AG09309 (cell line): ENCODE data around the gene MRPL23.

Experiments
- DNase-seq: peaks from one replicate; pipeline ENCODE4 v3.0.0-alpha.2; 2010; ENCODE audit warnings: low read depth
- H3K4me3 ChIP-seq: 2 replicates; pipeline ENCODE4 v1.5.1; 2011; ENCODE audit warnings: mild to moderate bottlenecking, low read depth, low read length, moderate library complexity; ENCODE audit not compliant: control insufficient read depth
- TF ChIP-seq, protein P1 (sequence below): IDR thresholded peaks from 2 replicates; pipeline ENCODE4 v1.5.1; 2011; ENCODE audit warnings: mild to moderate bottlenecking, low read depth, low read length, inconsistent platforms; ENCODE audit not compliant: insufficient read depth, control insufficient read depth; ENCODE audit errors: missing control alignments

Gene MRPL23

DNA sequence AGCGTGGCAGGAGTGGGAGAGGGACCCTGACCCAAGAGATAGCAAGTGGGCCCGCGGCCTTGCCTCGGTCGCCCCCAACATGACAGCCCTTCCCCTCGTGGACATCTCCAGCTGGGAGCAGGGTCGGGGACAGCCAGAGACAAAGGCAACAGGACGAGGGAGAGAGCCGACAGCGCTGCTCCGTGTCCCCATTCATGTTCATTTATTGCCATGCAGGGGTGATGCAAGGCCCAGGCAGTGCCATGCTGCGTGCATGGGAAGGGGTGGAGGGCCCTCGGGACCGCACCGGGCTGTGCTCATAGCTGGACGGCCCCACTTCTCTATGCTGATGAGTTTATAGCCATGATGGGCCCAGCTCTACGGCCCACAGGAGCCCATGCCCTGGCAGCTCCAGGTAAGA lies 12.7 kb downstream of the MRPL23 start:
- H3K4me3 ChIP-seq = no peak overlapping the region
- TF ChIP-seq, protein P1, sequence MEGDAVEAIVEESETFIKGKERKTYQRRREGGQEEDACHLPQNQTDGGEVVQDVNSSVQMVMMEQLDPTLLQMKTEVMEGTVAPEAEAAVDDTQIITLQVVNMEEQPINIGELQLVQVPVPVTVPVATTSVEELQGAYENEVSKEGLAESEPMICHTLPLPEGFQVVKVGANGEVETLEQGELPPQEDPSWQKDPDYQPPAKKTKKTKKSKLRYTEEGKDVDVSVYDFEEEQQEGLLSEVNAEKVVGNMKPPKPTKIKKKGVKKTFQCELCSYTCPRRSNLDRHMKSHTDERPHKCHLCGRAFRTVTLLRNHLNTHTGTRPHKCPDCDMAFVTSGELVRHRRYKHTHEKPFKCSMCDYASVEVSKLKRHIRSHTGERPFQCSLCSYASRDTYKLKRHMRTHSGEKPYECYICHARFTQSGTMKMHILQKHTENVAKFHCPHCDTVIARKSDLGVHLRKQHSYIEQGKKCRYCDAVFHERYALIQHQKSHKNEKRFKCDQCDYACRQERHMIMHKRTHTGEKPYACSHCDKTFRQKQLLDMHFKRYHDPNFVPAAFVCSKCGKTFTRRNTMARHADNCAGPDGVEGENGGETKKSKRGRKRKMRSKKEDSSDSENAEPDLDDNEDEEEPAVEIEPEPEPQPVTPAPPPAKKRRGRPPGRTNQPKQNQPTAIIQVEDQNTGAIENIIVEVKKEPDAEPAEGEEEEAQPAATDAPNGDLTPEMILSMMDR = no peak
- DNase-seq = no peak

DNA sequence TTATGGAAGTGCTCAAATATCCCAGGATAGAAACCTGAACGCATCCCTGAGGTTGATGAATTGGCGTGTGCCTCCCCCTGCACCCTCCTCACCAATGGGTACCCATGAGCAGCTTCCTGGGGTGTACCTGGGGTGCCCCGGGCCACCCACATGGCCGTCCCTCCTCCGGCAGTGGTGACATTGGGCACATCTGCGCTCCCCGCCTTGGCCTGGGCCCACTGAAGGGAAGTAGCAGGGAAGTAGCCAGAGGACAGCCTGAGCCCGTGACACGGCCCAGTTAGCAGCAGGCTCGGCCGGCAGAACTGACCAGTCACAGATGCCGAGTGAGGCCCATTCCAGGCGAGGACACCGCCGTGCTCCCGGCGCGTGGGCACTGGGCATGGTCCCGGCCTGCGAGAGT lies 16.7 kb downstream of the MRPL23 start:
- DNase-seq = no peak

DNA sequence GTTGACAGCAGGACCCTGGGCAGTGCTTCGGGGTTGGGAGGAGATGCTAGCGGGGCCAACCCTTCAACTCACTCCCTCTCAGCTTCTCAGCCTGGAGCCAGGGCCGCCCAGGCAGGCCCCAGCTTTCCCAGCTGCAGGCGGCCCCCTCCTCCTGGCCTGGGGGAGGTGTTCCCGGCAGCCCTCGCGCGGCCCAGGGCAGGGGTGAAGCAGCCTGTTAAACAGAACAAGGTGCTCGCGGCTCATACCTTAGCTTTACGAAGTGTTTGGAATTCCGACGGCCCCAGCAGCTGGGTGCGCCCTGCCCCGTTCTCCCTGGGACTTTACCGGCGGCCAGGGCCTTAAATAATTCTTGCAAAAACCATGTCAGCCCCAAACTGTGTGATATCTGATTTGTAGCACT lies 17.2 kb downstream of the MRPL23 start:
- TF ChIP-seq, protein P1 = no peak
- DNase-seq = no peak
- no peak overlapping the region for H3K4me3 ChIP-seq

More for the DNA sequence above, 16.7 kb downstream of the MRPL23 start:
- H3K4me3 ChIP-seq = no peak overlapping the region
- TF ChIP-seq, protein P1 = no peak

DNA sequence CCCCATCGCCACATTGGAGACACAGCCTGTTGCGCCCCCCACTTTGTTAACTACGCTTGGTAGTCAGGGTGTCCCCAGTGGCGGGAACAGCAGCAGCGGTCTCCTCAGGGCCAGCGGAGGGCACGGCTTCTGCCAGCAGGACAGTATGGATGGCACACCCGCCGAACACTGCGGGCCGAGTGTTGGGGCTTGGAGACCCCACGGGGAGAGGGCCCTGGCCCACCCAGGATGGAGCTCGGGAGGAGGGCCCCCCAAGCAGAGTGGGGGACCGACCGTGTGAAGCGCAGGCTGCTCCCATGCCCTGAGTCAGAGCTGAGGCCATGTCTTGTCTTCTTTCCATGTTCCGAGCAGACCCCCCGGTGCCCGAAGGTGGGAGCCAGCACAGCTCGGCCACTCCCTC lies 17.8 kb downstream of the MRPL23 start:
- DNase-seq = no peak
- no peak overlapping the region for H3K4me3 ChIP-seq
- TF ChIP-seq, protein P1 = no peak

DNA sequence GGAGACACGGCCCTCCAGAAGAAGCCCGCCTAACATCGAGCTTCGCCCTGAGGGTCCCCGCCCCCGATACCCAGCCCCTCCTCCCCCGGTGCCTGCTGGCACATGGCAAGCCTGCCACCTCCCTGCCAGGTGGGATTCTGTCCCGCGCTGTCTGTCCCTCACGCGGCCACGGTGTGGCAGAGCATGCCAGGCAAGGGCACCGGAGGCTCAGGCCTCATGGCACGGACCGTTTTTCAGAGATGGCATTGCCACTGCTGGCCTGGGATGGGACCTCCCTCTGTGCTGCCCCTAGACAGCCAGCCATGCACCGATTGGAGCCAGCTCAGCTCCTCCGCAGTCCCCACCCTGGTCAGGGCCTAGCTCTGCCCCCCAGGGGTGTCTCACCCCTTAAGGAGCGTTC lies 19.4 kb downstream of the MRPL23 start:
- DNase-seq = no peak
- TF ChIP-seq, protein P1 = no peak
- no peak overlapping the region for H3K4me3 ChIP-seq

DNA sequence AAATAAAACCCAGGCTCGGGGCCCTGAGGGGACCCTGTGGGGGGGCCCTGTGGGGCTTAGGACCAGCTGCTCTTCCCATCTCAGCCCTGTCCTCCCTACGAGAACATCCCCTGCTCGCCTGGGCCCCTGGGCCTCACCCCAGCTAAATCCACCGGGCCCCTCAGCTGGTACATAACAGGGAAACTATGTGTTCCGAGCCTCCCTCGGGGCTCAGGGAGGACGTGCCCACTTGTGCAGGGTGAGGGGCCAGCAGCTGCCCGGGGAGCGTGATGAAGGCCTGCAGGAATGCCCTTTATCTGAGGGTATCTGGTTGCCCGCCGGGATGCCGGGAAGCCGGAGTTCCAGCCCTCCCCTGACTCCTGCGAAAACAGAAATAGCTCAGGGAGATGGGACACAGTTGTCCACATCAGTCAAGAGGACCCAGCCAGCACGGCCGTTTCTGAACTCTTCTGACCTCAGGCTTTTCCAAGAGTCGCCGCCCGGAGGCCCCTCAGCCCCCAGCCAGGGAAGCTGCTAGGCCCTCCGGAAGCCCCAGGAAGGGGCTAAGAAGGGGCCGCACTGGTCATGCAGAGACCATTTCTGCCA lies 20.6 kb downstream of the MRPL23 start:
- no peak overlapping the region for H3K4me3 ChIP-seq
- no peak for DNase-seq
- TF ChIP-seq, protein P1 = no peak
